Osteoblast (primary cell): ENCODE data around the gene MPPED1. TPM values are rescaled to one million over a fixed set of nuclear protein-coding genes. Genes with fewer than 3 reads are reported as not detected.

Source experiments
- DNase-seq: peaks from one replicate; pipeline ENCODE4 v3.0.0; 2011; ENCODE audit warnings: low spot score, mixed read lengths; ENCODE audit not compliant: insufficient read length; ENCODE audit errors: missing footprints
- H2AFZ ChIP-seq: 2 replicates; pipeline ENCODE4 v1.6.0; 2011; ENCODE audit warnings: mild to moderate bottlenecking, low read length
- H3K27ac ChIP-seq: 2 replicates; pipeline ENCODE4 v1.5.1; 2011; ENCODE audit warnings: mild to moderate bottlenecking, low read depth, low read length, moderate library complexity
- H3K27me3 ChIP-seq: 2 replicates; pipeline ENCODE4 v1.6.0; 2012; ENCODE audit warnings: mild to moderate bottlenecking, control low read depth, inconsistent platforms, low read length, moderate library complexity; ENCODE audit not compliant: insufficient read depth
- H3K36me3 ChIP-seq: 2 replicates; pipeline ENCODE4 v1.5.1; 2011; ENCODE audit warnings: mild to moderate bottlenecking, low read length, control low read depth, moderate library complexity; ENCODE audit not compliant: insufficient read depth
- H3K4me1 ChIP-seq: 2 replicates; pipeline ENCODE4 v1.5.1; 2011; ENCODE audit warnings: mild to moderate bottlenecking, low read length, control low read depth, moderate library complexity; ENCODE audit not compliant: insufficient read depth
- H3K4me2 ChIP-seq: 2 replicates; pipeline ENCODE4 v1.6.0; 2011; ENCODE audit warnings: mild to moderate bottlenecking, low read length; ENCODE audit not compliant: insufficient read depth
- H3K4me3 ChIP-seq: fragments of 200-600 bp; sonication (generic); 3 replicates; pipeline ENCODE4 v1.5.1; 2012; ENCODE audit warnings: mild to moderate bottlenecking, low read length, inconsistent platforms; ENCODE audit not compliant: insufficient read depth
- H3K79me2 ChIP-seq: 2 replicates; pipeline ENCODE4 v1.6.0; 2012; ENCODE audit warnings: mild to moderate bottlenecking, low read length, control low read depth, inconsistent platforms; ENCODE audit not compliant: insufficient read depth
- H3K9me3 ChIP-seq: 2 replicates; pipeline ENCODE4 v1.5.1; 2011; ENCODE audit warnings: low read depth, low read length, control low read depth
- H4K20me1 ChIP-seq: 2 replicates; pipeline ENCODE4 v1.6.0; 2012; ENCODE audit warnings: mild to moderate bottlenecking, low read length, control low read depth; ENCODE audit not compliant: insufficient read depth
- CTCF ChIP-seq: IDR thresholded peaks from 2 replicates; pipeline ENCODE4 v1.5.1; 2011; ENCODE audit warnings: mild to moderate bottlenecking, low read depth, low read length, moderate library complexity; ENCODE audit errors: extremely low read depth
- total RNA-seq: library from RNA; depleted of rRNA; stranded (reverse); fragments of >200 nt; gene quantifications from 2 replicates; pipeline ENCODE4 v1.2.3, GENCODE V29; 2012

MPPED1 gene
- total RNA-seq, 1 donor: not detected

GRCh38 chr22:43437871-43438475 lies 26.2 kb downstream of the MPPED1 start:
- H3K27me3 ChIP-seq: no peaks in the 10 kb centered on the region
- TF ChIP-seq CTCF: no peak

GRCh38 chr22:43438666-43439347 lies 27.0 kb downstream of the MPPED1 start:
- H3K79me2 ChIP-seq: no peaks in the 10 kb centered on the region
- no peaks in the 10 kb centered on the region for H3K4me1 ChIP-seq
- no peak overlapping the region for H3K27ac ChIP-seq
- no peak overlapping the region for H2AFZ ChIP-seq
- peak; percentile 69 for DNase-seq
- H4K20me1 ChIP-seq: no peaks in the 10 kb centered on the region
- no peak overlapping the region for H3K4me3 ChIP-seq
- H3K4me2 ChIP-seq: no peak overlapping the region
- no peaks in the 10 kb centered on the region for H3K9me3 ChIP-seq
- no peak for TF ChIP-seq CTCF
- no peaks in the 10 kb centered on the region for H3K36me3 ChIP-seq
- H3K27me3 ChIP-seq: no peaks in the 10 kb centered on the region

More at GRCh38 chr22:43437871-43438475, 26.2 kb downstream of the MPPED1 start:
- no peaks in the 10 kb centered on the region for H4K20me1 ChIP-seq
- H3K4me1 ChIP-seq: no peaks in the 10 kb centered on the region
- no peak overlapping the region for H3K27ac ChIP-seq
- no peak overlapping the region for H3K4me2 ChIP-seq
- no peaks in the 10 kb centered on the region for H3K9me3 ChIP-seq
- no peaks in the 10 kb centered on the region for H3K79me2 ChIP-seq
- peak; percentile 60 for DNase-seq
- no peaks in the 10 kb centered on the region for H3K36me3 ChIP-seq
- H2AFZ ChIP-seq: no peak overlapping the region
- H3K4me3 ChIP-seq: no peak overlapping the region

- Histone ChIP-seq H3K36me3 (no peaks in the 10 kb centered on the region), H2AFZ (no peak overlapping the region), H4K20me1 (no peaks in the 10 kb centered on the region), H3K4me2 (no peak overlapping the region), H3K9me3 (no peaks in the 10 kb centered on the region), H3K27me3 (no peaks in the 10 kb centered on the region), H3K4me1 (no peaks in the 10 kb centered on the region), H3K4me3 (no peak overlapping the region), H3K27ac (no peak overlapping the region), H3K79me2 (no peaks in the 10 kb centered on the region)
- peak; percentile 62 for DNase-seq
- TF ChIP-seq CTCF: no peak
Observed at GRCh38 chr22:43439368-43440103, 27.7 kb downstream of the MPPED1 start.

GRCh38 chr22:43440104-43440387 lies 28.2 kb downstream of the MPPED1 start:
- Histone ChIP-seq H3K79me2 (no peaks in the 10 kb centered on the region), H3K4me1 (no peaks in the 10 kb centered on the region), H3K36me3 (no peaks in the 10 kb centered on the region), H3K27me3 (no peaks in the 10 kb centered on the region), H2AFZ (no peak overlapping the region), H4K20me1 (no peaks in the 10 kb centered on the region), H3K9me3 (no peaks in the 10 kb centered on the region), H3K4me2 (no peak overlapping the region), H3K4me3 (no peak overlapping the region), H3K27ac (no peak overlapping the region)
- DNase-seq: peak; percentile 37
- TF ChIP-seq CTCF: no peak
